ENCODE results near the gene HNMT. TPM values are rescaled to one million over a fixed set of nuclear protein-coding genes. Genes with fewer than 3 reads are reported as not detected.

The HNMT gene
- polyA plus RNA-seq, 1 donor (not counting 4 experiments of a cell fraction or from before 2014, with no cell fraction given), result 7.4 TPM

DNA sequence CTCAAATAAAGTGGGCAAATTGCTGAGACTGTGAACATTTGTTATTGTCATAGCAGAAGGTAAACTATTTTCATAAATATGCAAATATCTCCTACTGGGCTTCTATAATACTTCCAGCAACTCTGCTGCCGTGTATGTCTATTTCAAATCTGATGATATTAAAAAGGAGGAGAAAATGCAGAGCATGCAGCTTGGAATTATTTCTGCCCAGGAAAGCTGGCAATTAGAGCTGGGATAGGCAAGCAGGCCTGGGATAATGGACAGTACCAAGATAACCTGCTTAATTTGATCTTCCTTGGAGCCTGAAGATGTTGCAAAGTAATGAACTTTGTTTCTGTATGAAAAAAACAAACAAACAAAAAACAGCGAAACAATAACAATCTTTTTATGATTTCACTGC, 72.8 kb downstream of the HNMT start:
- no peak overlapping the region for H3K9ac ChIP-seq (ENCODE audit: control insufficient read depth, extremely low read depth, insufficient read depth, low read length)
- no peak for FAIRE-seq
- dilution Hi-C loops (cut with MboI; ENCODE audit: extremely low pct_ligation_motif_present, low sequenced_read_pairs), result no loop called here

GRCh38 chr2:138040616-138041015, 76.3 kb downstream of the HNMT start:
- no peak for DNase-seq (ENCODE audit: low read depth, low spot score)
- FAIRE-seq, result no peak
- Histone ChIP-seq H3K9me3 (ENCODE audit: control insufficient read depth, low read depth, low read length) (no peaks in the 10 kb centered on the region), H3K4me1 (ENCODE audit: control insufficient read depth, extremely low read depth, insufficient read depth, low read length) (no peaks in the 10 kb centered on the region), H3K9me1 (ENCODE audit: control insufficient read depth, extremely low read depth, insufficient read depth, low read length) (no peaks in the 10 kb centered on the region), H3K4me2 (ENCODE audit: control insufficient read depth, extremely low read depth, insufficient read depth, low read depth, low read length) (no peak overlapping the region), H3K9ac (ENCODE audit: control insufficient read depth, extremely low read depth, insufficient read depth, low read length) (no peak overlapping the region), H3K27me3 (ENCODE audit: control insufficient read depth, extremely low read depth, insufficient read depth, low read length) (no peaks in the 10 kb centered on the region), H4K20me1 (ENCODE audit: control insufficient read depth, extremely low read depth, insufficient read depth, low read length) (no peaks in the 10 kb centered on the region), H3K27ac (ENCODE audit: control insufficient read depth, insufficient read depth, low read length) (no peak overlapping the region), H3K79me2 (ENCODE audit: control insufficient read depth, insufficient read depth, low read length) (no peaks in the 10 kb centered on the region), H3K4me3 (ENCODE audit: control insufficient read depth in 2 of 3, extremely low read depth in 1 of 3, insufficient read depth in 2 of 3, low read depth in 1 of 3, low read length in 3 of 3) (no peak overlapping the region), H3K36me3 (ENCODE audit: control insufficient read depth in 2 of 2, extremely low read depth in 1 of 2, insufficient read depth in 2 of 2, low read length in 2 of 2) (no peaks in the 10 kb centered on the region), H2AFZ (ENCODE audit: control insufficient read depth, low read length) (no peak overlapping the region)
- TF ChIP-seq, protein P1, sequence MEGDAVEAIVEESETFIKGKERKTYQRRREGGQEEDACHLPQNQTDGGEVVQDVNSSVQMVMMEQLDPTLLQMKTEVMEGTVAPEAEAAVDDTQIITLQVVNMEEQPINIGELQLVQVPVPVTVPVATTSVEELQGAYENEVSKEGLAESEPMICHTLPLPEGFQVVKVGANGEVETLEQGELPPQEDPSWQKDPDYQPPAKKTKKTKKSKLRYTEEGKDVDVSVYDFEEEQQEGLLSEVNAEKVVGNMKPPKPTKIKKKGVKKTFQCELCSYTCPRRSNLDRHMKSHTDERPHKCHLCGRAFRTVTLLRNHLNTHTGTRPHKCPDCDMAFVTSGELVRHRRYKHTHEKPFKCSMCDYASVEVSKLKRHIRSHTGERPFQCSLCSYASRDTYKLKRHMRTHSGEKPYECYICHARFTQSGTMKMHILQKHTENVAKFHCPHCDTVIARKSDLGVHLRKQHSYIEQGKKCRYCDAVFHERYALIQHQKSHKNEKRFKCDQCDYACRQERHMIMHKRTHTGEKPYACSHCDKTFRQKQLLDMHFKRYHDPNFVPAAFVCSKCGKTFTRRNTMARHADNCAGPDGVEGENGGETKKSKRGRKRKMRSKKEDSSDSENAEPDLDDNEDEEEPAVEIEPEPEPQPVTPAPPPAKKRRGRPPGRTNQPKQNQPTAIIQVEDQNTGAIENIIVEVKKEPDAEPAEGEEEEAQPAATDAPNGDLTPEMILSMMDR (optimal IDR thresholded peaks at IDR 0.05 in 1 of 3, IDR thresholded peaks at IDR 0.05 in 1 of 3, conservative IDR thresholded peaks at IDR 0.05 in 1 of 3; ENCODE audit: extremely low read depth in 1 of 3, insufficient read depth in 2 of 3, low read length in 3 of 3), result no peak
- no peak for TF ChIP-seq EZH2 (IDR thresholded peaks at IDR 0.05; ENCODE audit: low read length)
- dilution Hi-C loops (cut with MboI; ENCODE audit: extremely low pct_ligation_motif_present, low sequenced_read_pairs), result no loop called here

More for the DNA sequence above, 72.8 kb downstream of the HNMT start:
- Histone ChIP-seq H3K27me3 (ENCODE audit: control insufficient read depth, extremely low read depth, insufficient read depth, low read length) (no peaks in the 10 kb centered on the region), H3K27ac (ENCODE audit: control insufficient read depth, insufficient read depth, low read length) (no peak overlapping the region), H3K4me3 (ENCODE audit: control insufficient read depth in 2 of 3, extremely low read depth in 1 of 3, insufficient read depth in 2 of 3, low read depth in 1 of 3, low read length in 3 of 3) (no peak overlapping the region), H3K36me3 (ENCODE audit: control insufficient read depth in 2 of 2, extremely low read depth in 1 of 2, insufficient read depth in 2 of 2, low read length in 2 of 2) (no peaks in the 10 kb centered on the region), H3K79me2 (ENCODE audit: control insufficient read depth, insufficient read depth, low read length) (no peaks in the 10 kb centered on the region), H3K4me1 (ENCODE audit: control insufficient read depth, extremely low read depth, insufficient read depth, low read length) (no peaks in the 10 kb centered on the region), H3K4me2 (ENCODE audit: control insufficient read depth, extremely low read depth, insufficient read depth, low read depth, low read length) (no peak overlapping the region), H3K9me3 (ENCODE audit: control insufficient read depth, low read depth, low read length) (no peaks in the 10 kb centered on the region), H3K9me1 (ENCODE audit: control insufficient read depth, extremely low read depth, insufficient read depth, low read length) (no peaks in the 10 kb centered on the region), H2AFZ (ENCODE audit: control insufficient read depth, low read length) (no peak overlapping the region), H4K20me1 (ENCODE audit: control insufficient read depth, extremely low read depth, insufficient read depth, low read length) (no peaks in the 10 kb centered on the region)
- DNase-seq (ENCODE audit: low read depth, low spot score), result no peak
- TF ChIP-seq EZH2 (IDR thresholded peaks at IDR 0.05; ENCODE audit: low read length), result no peak
- TF ChIP-seq, protein P1 (optimal IDR thresholded peaks at IDR 0.05 in 1 of 3, IDR thresholded peaks at IDR 0.05 in 1 of 3, conservative IDR thresholded peaks at IDR 0.05 in 1 of 3; ENCODE audit: extremely low read depth in 1 of 3, insufficient read depth in 2 of 3, low read length in 3 of 3), result no peak
